K562 (cell line): ENCODE measurements around the gene STK4. TPM values are rescaled to one million over a fixed set of nuclear protein-coding genes. Genes with fewer than 3 reads are reported as not detected.
A peak's percentile ranks its signal among the peaks of the same experiment; 100 is the strongest.

Experiments used
- FOXA1 ChIP-seq: fragments of 450-650 bp; IDR thresholded peaks from 2 replicates; pipeline ENCODE4 v1.6.1; 2016; ENCODE audit warnings: mild to moderate bottlenecking, borderline replicate concordance
- GABPA ChIP-seq: fragments of 200-800 bp; sonication (Bioruptor generic); conservative IDR thresholded peaks from 2 replicates; pipeline ENCODE4 v1.6.1; 2016; ENCODE audit warnings: low read depth, missing genetic modification characterization, missing compliant biosample characterization
- GATAD2A ChIP-seq: fragments of 450-650 bp; IDR thresholded peaks from 2 replicates; pipeline ENCODE4 v1.6.1; 2017
- HMG20B ChIP-seq: fragments of 250-450 bp; sonication (Bioruptor Pico); IDR thresholded peaks from 2 replicates; pipeline ENCODE4 v1.5.0; 2021; ENCODE audit warnings: mild to moderate bottlenecking
- HMGN3 ChIP-seq: IDR thresholded peaks from 2 replicates; pipeline ENCODE4 v1.6.1; 2011; ENCODE audit warnings: borderline replicate concordance, low read depth, mild to moderate bottlenecking, mixed read lengths, low read length; ENCODE audit not compliant: insufficient read length; ENCODE audit errors: extremely low read depth
- HNRNPLL ChIP-seq: fragments of 200-400 bp; formaldehyde crosslinking; IDR thresholded peaks from 2 replicates; pipeline ENCODE4 v1.6.1; 2017; ENCODE audit warnings: low read length, low read depth, mild to moderate bottlenecking; ENCODE audit not compliant: poor library complexity, severe bottlenecking
- MTA2 ChIP-seq: fragments of 450-650 bp; IDR thresholded peaks from 2 replicates; pipeline ENCODE4 v1.6.1; 2016; ENCODE audit warnings: low read depth
- NCOA6 ChIP-seq: fragments of 450-650 bp; IDR thresholded peaks from 2 replicates; pipeline ENCODE4 v1.6.1; 2017; ENCODE audit warnings: mild to moderate bottlenecking
- NFIX ChIP-seq: fragments of 250-450 bp; sonication (Bioruptor Pico); IDR thresholded peaks from 2 replicates; pipeline ENCODE4 v1.4.0; 2020; ENCODE audit warnings: low read depth, mild to moderate bottlenecking, moderate library complexity
- POLR2AphosphoS2 ChIP-seq: IDR thresholded peaks from 2 replicates; pipeline ENCODE4 v1.6.1; 2012; ENCODE audit warnings: low read length, improper control_type of control experiment
- POLR2H ChIP-seq: IDR thresholded peaks from 2 replicates; pipeline ENCODE4 v1.6.1; 2016; ENCODE audit warnings: missing genetic modification characterization, low read depth, mild to moderate bottlenecking, control low read depth, missing compliant biosample characterization, moderate library complexity
- PPARD ChIP-seq: fragments of 250-450 bp; sonication (Bioruptor Pico); IDR thresholded peaks from 2 replicates; pipeline ENCODE4 v1.8.0; 2022; ENCODE audit warnings: inconsistent platforms, mild to moderate bottlenecking, moderate library complexity
- SNIP1 ChIP-seq: fragments of 450-650 bp; IDR thresholded peaks from 2 replicates; pipeline ENCODE4 v1.7.1; 2017; ENCODE audit warnings: low read depth, mild to moderate bottlenecking
- TAF1 ChIP-seq: IDR thresholded peaks from 2 replicates; pipeline ENCODE4 v1.6.1; 2011; ENCODE audit warnings: mild to moderate bottlenecking, low read length, moderate library complexity; ENCODE audit not compliant: insufficient read depth, control insufficient read depth, severe bottlenecking; ENCODE audit errors: extremely low read depth
- TRIM24 ChIP-seq, 2 experiments: fragments of 450-650 bp; IDR thresholded peaks; 2 replicates each; pipeline ENCODE4 v1.6.1; 2016
- ZNF57 ChIP-seq: fragments of 450-650 bp; formaldehyde crosslinking; IDR thresholded peaks from 2 replicates; pipeline ENCODE4 v1.4.0; 2020; ENCODE audit warnings: mild to moderate bottlenecking, moderate library complexity
- ZNF707 ChIP-seq: fragments of 250-450 bp; sonication (Bioruptor Pico); conservative IDR thresholded peaks from 2 replicates; pipeline ENCODE4 v1.8.0; 2022; ENCODE audit warnings: inconsistent platforms, mild to moderate bottlenecking, moderate library complexity
- ZNF830 ChIP-seq: fragments of 250-450 bp; sonication (Bioruptor Pico); IDR thresholded peaks from 2 replicates; pipeline ENCODE4 v1.5.0; 2021; ENCODE audit warnings: mild to moderate bottlenecking
- polyA plus RNA-seq, 8 experiments: library from polyadenylated mRNA; depleted of rRNA in 4 of 8; stranded (reverse) in 5 of 8; unstranded in 3 of 8; fragments of >200 nt; fragmentation: Nextera tagmentation in 2 of 8; fragmentation: Illumina TruSeq in 1 of 8; extraction: Ambion mirVana in 2 of 8; extraction: Trizol in 1 of 8; gene quantifications; 2 replicates each; pipeline versions ENCODE4 v1.2.1 to v1.2.3, GENCODE V29; 2011 to 2014; ENCODE audit warnings: inconsistent platforms in 1 of 8, missing spikeins in 1 of 8
- total RNA-seq, 7 experiments: library from RNA; depleted of rRNA in 6 of 7; stranded (reverse); fragments of >200 nt in 6 of 7; fragmentation: Illumina TruSeq in 2 of 7; extraction: Trizol in 2 of 7; gene quantifications; 2 replicates each; pipeline versions ENCODE4 v1.2.1 to v1.2.3, GENCODE V29; 2011 to 2021; ENCODE audit warnings: low replicate concordance in 1 of 7
- TF ChIP-seq, protein P1 (sequence below): sonication (generic); IDR thresholded peaks from 2 replicates; pipeline ENCODE4 v1.6.1; 2016
- TF ChIP-seq, protein P2 (sequence below): fragments of 150-350 bp; IDR thresholded peaks from 2 replicates; pipeline ENCODE4 v1.6.1; 2014; ENCODE audit warnings: low read depth, mild to moderate bottlenecking, low read length, borderline replicate concordance
- TF ChIP-seq, protein P3 (sequence below): fragments of 250-450 bp; sonication (Bioruptor Pico); IDR thresholded peaks from 2 replicates; pipeline ENCODE4 v1.4.0; 2020; ENCODE audit warnings: mild to moderate bottlenecking, moderate library complexity

STK4 gene
- total and polyA plus RNA-seq, 9 of the 15 experiments (the other 6 are each of a cell fraction or from before 2014, with no cell fraction given): 11.9 to 30.6 (median 22.2) TPM

DNA sequence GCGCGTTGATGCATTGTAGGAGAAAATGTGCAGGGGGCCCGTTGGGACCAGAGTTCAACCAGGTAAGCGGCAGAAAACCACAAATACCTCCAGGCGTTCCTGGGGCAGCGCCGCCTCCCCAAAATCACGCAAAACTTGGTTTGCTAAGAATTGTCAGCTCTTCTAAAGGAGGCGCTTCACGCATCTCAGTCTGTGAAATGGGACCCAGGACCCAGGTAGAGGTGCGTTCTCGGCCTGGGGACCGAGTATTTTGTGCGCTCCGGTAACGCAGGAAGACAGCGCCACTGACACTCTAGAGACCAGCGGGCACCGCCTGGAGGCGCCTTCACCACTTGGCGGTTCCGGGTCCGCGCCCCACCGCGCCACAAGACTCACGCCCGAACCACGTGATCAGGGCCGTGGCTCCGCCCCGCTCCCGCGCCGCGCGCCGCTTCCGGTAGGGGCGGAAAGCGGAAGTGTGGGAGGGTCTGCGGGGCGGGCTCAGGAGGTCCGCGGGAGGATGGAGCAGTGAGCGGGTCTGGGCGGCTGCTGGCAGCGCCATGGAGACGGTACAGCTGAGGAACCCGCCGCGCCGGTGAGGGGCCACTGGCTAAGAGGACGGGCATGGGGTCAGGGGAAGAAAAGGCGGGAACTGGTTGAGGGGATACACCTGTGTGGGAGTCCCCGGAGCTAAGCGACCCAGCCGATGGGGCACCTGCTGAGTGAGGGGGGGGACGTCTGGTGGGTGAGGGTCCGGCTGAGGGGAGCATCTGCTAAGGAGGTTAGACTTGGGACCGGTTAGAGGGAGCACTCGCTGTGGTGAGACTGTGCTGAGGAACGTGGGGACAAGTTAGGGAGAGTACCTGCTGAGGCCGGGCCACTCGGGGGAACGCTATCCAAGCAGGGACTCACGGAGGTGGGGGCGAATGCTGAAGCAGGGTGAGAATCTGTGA, at the start of gene STK4 (continued):
- TF ChIP-seq GABPA (tag) (peak; percentile 95), MTA2 (no peak), HNRNPLL (peak; percentile 63), FOXA1 (no peak), GATAD2A (no peak; the same call in 1 of the 2 replicates), POLR2AphosphoS2 (0 out of 2 replicates have a peak, but pooled peaks have one; percentile 48), ZNF707 (CRISPR knock-in tag) (no peak), TRIM24 (IDR thresholded peaks at IDR 0.05) (no peak; a peak in 1 of 4 replicates), ZNF830 (CRISPR knock-in tag) (no peak), POLR2H (peak; percentile 74), SNIP1 (no peak), NFIX (no peak), HMGN3 (peak; percentile 94), NCOA6 (no peak), PPARD (CRISPR knock-in tag) (no peak), HMG20B (CRISPR knock-in tag) (no peak), ZNF57 (CRISPR knock-in tag) (no peak), TAF1 (peak; percentile 42)
- TF ChIP-seq, protein P1, sequence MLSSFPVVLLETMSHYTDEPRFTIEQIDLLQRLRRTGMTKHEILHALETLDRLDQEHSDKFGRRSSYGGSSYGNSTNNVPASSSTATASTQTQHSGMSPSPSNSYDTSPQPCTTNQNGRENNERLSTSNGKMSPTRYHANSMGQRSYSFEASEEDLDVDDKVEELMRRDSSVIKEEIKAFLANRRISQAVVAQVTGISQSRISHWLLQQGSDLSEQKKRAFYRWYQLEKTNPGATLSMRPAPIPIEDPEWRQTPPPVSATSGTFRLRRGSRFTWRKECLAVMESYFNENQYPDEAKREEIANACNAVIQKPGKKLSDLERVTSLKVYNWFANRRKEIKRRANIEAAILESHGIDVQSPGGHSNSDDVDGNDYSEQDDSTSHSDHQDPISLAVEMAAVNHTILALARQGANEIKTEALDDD: no peak
- TF ChIP-seq, protein P2, sequence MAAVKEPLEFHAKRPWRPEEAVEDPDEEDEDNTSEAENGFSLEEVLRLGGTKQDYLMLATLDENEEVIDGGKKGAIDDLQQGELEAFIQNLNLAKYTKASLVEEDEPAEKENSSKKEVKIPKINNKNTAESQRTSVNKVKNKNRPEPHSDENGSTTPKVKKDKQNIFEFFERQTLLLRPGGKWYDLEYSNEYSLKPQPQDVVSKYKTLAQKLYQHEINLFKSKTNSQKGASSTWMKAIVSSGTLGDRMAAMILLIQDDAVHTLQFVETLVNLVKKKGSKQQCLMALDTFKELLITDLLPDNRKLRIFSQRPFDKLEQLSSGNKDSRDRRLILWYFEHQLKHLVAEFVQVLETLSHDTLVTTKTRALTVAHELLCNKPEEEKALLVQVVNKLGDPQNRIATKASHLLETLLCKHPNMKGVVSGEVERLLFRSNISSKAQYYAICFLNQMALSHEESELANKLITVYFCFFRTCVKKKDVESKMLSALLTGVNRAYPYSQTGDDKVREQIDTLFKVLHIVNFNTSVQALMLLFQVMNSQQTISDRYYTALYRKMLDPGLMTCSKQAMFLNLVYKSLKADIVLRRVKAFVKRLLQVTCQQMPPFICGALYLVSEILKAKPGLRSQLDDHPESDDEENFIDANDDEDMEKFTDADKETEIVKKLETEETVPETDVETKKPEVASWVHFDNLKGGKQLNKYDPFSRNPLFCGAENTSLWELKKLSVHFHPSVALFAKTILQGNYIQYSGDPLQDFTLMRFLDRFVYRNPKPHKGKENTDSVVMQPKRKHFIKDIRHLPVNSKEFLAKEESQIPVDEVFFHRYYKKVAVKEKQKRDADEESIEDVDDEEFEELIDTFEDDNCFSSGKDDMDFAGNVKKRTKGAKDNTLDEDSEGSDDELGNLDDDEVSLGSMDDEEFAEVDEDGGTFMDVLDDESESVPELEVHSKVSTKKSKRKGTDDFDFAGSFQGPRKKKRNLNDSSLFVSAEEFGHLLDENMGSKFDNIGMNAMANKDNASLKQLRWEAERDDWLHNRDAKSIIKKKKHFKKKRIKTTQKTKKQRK: no peak
- TF ChIP-seq, protein P3, sequence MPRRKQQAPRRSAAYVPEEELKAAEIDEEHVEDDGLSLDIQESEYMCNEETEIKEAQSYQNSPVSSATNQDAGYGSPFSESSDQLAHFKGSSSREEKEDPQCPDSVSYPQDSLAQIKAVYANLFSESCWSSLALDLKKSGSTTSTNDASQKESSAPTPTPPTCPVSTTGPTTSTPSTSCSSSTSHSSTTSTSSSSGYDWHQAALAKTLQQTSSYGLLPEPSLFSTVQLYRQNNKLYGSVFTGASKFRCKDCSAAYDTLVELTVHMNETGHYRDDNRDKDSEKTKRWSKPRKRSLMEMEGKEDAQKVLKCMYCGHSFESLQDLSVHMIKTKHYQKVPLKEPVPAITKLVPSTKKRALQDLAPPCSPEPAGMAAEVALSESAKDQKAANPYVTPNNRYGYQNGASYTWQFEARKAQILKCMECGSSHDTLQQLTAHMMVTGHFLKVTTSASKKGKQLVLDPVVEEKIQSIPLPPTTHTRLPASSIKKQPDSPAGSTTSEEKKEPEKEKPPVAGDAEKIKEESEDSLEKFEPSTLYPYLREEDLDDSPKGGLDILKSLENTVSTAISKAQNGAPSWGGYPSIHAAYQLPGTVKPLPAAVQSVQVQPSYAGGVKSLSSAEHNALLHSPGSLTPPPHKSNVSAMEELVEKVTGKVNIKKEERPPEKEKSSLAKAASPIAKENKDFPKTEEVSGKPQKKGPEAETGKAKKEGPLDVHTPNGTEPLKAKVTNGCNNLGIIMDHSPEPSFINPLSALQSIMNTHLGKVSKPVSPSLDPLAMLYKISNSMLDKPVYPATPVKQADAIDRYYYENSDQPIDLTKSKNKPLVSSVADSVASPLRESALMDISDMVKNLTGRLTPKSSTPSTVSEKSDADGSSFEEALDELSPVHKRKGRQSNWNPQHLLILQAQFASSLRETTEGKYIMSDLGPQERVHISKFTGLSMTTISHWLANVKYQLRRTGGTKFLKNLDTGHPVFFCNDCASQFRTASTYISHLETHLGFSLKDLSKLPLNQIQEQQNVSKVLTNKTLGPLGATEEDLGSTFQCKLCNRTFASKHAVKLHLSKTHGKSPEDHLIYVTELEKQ: no peak
